ENCODE results near the gene ASNS. TPM values are rescaled to one million over a fixed set of nuclear protein-coding genes. Genes with fewer than 3 reads are reported as not detected.

Gene ASNS
- total RNA-seq, 1 experiment from 2014 or later = 111 TPM

GRCh38 chr7:97846945-97847344, 25.3 kb downstream of the ASNS start (continued):
- TF ChIP-seq, protein P1, sequence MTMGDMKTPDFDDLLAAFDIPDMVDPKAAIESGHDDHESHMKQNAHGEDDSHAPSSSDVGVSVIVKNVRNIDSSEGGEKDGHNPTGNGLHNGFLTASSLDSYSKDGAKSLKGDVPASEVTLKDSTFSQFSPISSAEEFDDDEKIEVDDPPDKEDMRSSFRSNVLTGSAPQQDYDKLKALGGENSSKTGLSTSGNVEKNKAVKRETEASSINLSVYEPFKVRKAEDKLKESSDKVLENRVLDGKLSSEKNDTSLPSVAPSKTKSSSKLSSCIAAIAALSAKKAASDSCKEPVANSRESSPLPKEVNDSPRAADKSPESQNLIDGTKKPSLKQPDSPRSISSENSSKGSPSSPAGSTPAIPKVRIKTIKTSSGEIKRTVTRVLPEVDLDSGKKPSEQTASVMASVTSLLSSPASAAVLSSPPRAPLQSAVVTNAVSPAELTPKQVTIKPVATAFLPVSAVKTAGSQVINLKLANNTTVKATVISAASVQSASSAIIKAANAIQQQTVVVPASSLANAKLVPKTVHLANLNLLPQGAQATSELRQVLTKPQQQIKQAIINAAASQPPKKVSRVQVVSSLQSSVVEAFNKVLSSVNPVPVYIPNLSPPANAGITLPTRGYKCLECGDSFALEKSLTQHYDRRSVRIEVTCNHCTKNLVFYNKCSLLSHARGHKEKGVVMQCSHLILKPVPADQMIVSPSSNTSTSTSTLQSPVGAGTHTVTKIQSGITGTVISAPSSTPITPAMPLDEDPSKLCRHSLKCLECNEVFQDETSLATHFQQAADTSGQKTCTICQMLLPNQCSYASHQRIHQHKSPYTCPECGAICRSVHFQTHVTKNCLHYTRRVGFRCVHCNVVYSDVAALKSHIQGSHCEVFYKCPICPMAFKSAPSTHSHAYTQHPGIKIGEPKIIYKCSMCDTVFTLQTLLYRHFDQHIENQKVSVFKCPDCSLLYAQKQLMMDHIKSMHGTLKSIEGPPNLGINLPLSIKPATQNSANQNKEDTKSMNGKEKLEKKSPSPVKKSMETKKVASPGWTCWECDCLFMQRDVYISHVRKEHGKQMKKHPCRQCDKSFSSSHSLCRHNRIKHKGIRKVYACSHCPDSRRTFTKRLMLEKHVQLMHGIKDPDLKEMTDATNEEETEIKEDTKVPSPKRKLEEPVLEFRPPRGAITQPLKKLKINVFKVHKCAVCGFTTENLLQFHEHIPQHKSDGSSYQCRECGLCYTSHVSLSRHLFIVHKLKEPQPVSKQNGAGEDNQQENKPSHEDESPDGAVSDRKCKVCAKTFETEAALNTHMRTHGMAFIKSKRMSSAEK (CRISPR knock-in tag; IDR thresholded peaks at IDR 0.05; ENCODE audit: borderline replicate concordance) = no peak
- no peak for TF ChIP-seq HMGA2 (CRISPR knock-in tag; IDR thresholded peaks at IDR 0.05)
- no peak for TF ChIP-seq ZNF317 (CRISPR knock-in tag; IDR thresholded peaks at IDR 0.05; ENCODE audit: borderline replicate concordance, low read depth)
- no peak for TF ChIP-seq NFATC4 (CRISPR knock-in tag; IDR thresholded peaks at IDR 0.05)

DNA sequence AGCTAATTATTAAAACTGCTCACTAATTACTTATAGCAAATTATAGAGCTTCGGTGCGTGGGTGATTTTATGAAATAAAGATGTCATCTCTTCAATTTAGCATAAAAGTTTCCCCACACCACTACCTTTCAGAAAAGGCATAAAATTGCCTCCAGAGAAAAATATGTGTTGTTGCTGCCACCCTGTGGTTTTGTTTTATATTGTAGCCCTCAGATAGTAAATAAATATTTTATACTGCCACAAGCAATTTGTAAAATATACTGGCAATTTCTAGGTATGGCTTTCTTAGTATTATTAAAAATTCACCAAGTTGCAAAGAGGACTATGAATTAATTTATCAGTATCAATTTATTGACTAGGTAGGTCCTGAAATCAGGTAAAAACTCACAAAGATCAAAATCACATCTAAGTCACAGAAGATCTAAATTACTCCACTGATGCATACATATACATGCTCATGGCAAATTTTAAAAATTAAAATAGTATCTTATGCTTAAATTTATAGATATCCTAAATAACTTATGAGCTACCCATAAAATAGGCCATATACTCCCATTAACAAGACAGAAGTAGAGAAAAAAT, 26.5 kb downstream of the ASNS start:
- ATAC-seq = no peak
- CTCF ChIA-PET = no interaction called here

More for the DNA sequence above, 26.5 kb downstream of the ASNS start:
- POLR2A ChIA-PET = no interaction called here
- Mint-ChIP-seq H3K36me3 (peaks cover 22% of the 10 kb centered on the region), H3K9me3 (peaks cover 26% of the 10 kb centered on the region), H3K27ac (no peak overlapping the region), H3K4me1 (no peaks in the 10 kb centered on the region), H3K4me3 (no peak overlapping the region), H3K27me3 (ENCODE audit: low read depth) (peaks cover 4% of the 10 kb centered on the region; the same call in 1 of the 2 replicates)
- DNase-seq (ENCODE audit: low spot score) = no peak
- TF ChIP-seq, protein P2, sequence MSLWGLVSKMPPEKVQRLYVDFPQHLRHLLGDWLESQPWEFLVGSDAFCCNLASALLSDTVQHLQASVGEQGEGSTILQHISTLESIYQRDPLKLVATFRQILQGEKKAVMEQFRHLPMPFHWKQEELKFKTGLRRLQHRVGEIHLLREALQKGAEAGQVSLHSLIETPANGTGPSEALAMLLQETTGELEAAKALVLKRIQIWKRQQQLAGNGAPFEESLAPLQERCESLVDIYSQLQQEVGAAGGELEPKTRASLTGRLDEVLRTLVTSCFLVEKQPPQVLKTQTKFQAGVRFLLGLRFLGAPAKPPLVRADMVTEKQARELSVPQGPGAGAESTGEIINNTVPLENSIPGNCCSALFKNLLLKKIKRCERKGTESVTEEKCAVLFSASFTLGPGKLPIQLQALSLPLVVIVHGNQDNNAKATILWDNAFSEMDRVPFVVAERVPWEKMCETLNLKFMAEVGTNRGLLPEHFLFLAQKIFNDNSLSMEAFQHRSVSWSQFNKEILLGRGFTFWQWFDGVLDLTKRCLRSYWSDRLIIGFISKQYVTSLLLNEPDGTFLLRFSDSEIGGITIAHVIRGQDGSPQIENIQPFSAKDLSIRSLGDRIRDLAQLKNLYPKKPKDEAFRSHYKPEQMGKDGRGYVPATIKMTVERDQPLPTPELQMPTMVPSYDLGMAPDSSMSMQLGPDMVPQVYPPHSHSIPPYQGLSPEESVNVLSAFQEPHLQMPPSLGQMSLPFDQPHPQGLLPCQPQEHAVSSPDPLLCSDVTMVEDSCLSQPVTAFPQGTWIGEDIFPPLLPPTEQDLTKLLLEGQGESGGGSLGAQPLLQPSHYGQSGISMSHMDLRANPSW (CRISPR knock-in tag; conservative IDR thresholded peaks at IDR 0.05; ENCODE audit: low read depth) = no peak
- TF ChIP-seq MXD4 (CRISPR knock-in tag; IDR thresholded peaks at IDR 0.05; ENCODE audit: borderline replicate concordance) (no peak), PRRX2 (CRISPR knock-in tag; IDR thresholded peaks at IDR 0.05) (no peak), TEAD1 (CRISPR knock-in tag; IDR thresholded peaks at IDR 0.05) (no peak), ZNF416 (CRISPR knock-in tag; IDR thresholded peaks at IDR 0.05) (no peak), ARID4B (CRISPR knock-in tag; IDR thresholded peaks at IDR 0.05; ENCODE audit: borderline replicate concordance) (no peak), ZNF671 (CRISPR knock-in tag; IDR thresholded peaks at IDR 0.05) (no peak), FOXJ3 (CRISPR knock-in tag; IDR thresholded peaks at IDR 0.05; ENCODE audit: borderline replicate concordance) (no peak)
- TF ChIP-seq, protein P3, sequence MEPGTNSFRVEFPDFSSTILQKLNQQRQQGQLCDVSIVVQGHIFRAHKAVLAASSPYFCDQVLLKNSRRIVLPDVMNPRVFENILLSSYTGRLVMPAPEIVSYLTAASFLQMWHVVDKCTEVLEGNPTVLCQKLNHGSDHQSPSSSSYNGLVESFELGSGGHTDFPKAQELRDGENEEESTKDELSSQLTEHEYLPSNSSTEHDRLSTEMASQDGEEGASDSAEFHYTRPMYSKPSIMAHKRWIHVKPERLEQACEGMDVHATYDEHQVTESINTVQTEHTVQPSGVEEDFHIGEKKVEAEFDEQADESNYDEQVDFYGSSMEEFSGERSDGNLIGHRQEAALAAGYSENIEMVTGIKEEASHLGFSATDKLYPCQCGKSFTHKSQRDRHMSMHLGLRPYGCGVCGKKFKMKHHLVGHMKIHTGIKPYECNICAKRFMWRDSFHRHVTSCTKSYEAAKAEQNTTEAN (CRISPR knock-in tag; IDR thresholded peaks at IDR 0.05) = no peak
- TF ChIP-seq, protein P4, sequence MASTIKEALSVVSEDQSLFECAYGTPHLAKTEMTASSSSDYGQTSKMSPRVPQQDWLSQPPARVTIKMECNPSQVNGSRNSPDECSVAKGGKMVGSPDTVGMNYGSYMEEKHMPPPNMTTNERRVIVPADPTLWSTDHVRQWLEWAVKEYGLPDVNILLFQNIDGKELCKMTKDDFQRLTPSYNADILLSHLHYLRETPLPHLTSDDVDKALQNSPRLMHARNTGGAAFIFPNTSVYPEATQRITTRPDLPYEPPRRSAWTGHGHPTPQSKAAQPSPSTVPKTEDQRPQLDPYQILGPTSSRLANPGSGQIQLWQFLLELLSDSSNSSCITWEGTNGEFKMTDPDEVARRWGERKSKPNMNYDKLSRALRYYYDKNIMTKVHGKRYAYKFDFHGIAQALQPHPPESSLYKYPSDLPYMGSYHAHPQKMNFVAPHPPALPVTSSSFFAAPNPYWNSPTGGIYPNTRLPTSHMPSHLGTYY (CRISPR knock-in tag; IDR thresholded peaks at IDR 0.05) = no peak
